GM21528 (cell line): ENCODE data around the gene POU2F3.
A peak's percentile ranks its signal among the peaks of the same experiment; 100 is the strongest.

Experiments
- ATAC-seq: cut with Tn5 transposase; IDR thresholded peaks from one replicate; pipeline ENCODE4 v1.9.1; 2021; ENCODE audit warnings: mild to moderate bottlenecking, moderate library complexity; ENCODE audit not compliant: unreplicated experiment, low FRiP score

The POU2F3 gene

DNA sequence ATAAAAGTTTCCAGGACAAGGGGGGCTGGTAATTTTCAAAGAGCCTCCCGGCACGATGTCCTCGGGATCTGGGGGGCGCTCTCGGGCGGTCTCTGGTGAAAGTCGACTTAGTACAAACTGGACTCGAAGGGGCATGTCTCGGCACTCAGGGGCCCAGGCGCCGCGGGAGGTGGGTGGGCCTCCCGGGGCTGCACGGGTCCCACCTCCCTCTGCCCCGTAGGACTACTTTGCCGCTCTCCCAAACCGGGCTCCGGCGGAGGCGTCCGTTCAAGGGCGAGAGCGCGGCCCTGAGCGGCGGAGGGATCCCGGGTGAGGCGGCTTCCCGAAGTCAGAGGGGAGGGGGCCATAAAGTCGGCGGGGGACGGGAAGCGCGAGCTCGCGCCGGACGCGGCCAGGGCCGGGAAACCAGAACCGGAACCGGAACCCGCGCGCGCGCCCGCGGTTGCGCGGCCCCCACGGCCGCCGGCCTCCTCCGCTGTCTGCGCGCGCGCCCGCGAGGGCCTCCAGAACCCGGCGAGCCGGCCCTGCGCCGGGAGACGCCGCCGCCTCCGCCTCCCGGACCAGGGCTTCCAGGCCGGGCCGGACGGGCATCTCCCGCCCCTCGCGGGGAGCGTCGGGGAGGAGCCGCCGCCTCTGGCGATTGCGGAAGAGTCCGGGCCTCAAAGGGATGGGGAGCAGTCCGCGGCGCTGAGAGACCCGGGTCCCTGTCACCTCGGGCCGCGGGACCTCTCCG is 96.1 kb downstream of the POU2F3 start, which contains the start of gene ARHGEF12:
Gene ARHGEF12, plus strand, starts transcription at position 506 of the 733 bp plus-strand sequence. CDS start 831 bp downstream, outside the sequence.
- ATAC-seq, result peak; percentile 66

DNA sequence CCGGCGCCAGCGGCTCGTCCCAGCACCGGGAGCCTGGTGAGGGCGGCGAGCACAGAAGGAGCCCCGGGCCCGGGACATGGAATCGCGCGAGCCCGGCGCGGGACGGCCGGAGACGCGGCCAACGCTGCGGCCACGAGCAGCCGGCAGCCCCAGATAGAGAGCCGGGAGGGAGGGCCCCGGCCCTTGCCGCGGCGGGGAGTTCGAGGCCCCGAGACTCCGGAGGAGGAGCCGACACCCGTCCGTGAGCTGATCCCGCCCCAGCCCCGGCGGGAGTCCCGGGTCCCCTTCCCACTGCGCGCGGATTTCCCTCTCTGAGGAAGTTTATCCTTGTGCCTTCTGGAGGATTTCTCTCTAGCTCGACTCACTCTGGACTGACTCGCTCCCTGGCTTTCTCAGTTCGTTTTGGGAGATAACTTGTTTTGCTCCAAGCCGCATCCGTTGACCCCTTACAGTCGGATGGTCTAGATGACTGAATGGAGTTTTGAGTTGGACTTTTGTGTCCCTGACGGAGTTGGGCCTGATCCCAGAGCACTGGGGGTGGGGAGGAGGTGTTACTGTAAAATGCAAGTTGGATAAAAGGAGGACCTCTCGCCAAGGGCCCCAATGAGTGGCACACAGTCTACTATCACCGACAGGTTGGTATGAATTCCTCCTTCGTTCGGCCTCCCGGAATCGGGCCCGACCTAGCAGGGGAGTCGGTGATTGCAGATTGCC is 96.9 kb downstream of the POU2F3 start:
- ATAC-seq, result peak; percentile 31

DNA sequence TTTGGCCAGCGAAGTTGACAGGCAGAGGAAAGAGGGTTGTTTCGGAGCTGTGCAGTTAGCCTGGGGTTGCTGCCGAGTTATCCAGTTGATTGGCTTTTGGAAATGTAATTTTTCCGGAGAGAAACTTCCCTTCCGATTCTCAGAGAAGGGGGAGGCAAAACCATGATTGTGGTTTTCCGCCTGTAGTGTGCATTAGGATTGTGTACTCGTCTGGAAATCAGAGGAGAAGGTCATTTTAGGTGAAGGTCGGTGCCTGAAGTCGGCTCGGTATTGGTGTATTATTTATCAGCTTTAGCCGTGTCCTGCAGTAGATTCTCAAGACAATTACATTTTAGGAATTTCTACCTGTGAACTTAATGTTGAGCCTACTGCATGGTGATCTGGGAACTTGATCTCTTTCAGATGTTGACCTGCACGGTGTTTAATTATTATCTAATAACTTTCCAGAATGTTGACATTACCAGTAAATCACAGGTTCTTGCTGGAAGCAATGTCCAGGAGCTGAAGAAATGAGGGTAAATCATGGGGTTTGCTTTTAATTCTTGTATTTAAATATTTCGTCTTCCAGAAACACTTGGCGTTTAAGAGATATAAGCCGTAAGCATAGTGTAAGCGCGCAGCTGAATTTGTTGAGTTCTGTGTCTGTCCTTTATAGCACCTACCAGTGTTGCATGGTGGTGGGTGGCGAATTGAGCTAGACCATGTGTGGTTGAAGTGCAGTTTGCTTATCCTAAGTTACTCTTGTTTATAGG is 97.6 kb downstream of the POU2F3 start:
- ATAC-seq, result no peak

DNA sequence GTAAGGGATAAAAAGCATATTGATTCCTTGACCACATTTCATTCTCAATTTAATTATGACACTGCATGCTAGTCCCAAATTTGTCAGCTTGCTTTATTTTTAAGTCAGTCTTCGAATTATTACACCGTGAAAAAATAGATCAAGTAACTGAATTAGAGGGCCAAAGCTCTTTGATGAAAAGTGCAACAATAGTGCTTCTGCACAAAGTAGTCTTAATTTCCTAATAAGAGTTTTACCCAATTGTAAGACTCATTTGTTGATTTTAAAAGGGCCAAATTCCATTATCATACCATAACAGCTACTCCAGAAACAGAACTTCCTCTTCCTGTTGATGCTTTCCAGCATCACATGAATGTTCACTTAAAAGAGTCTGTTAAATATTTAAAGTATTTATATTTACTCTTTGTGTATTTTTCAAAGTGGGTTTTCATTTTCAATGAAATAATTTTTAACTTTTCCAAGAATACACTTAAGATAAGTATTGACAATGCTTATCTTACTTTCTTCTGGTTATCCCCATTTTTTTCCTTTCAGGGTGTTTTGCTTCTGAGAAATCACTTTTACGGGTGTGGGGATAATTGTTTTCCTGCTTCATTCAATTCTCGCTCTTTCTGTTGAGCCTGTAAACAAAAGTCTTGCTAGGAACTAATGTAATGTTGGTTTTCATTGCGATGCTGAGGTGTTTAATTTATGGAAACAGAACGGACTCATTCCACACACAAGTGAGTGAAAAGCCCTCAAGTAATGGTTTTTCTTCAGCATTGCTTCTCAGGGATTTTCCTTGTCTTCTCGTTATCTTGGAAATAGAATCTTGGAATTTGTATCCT is 98.4 kb downstream of the POU2F3 start:
- no peak for ATAC-seq

DNA sequence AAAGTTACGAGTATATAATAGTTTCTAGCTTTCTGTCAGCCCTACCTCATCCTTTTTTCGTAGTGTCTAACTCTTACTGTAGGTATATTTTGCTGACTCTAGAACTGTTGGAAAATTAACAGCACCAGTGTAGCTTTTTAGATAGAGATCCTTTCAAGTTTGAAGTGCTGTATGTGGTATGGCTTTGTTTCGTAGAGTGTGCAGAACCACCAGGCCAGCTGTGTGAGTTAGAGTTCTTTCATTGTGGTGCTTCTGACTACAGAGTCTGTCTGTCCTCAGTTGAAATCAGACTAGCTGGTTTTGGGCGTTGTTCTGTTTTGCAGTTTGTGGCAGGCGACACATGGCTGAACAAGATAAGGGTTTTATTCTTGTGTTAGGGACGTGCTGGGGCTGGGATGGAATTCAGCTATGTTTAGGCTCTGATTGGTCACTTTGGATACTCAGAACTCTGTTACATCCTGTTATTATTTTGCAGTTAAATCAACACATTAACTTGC is 99.5 kb downstream of the POU2F3 start:
- ATAC-seq, result no peak

DNA sequence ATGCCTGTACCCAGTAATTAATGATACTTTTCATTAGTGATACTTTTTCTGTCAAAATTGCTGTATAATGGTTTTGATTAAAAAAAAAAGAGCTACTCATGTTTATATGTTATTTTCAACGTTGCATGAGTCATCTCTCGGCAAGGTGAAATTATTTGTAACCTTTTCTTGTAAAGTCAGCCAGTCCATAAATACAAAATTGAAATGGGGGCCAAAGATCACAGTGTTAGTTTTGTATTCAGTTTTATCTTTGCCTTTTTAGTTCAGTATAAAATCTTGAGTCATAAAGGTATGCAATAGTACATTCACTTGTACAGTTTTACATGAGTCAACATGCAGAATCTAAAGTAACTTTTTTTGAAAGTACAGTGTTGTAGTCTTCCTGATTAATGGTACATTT is 100.6 kb downstream of the POU2F3 start:
- no peak for ATAC-seq

DNA sequence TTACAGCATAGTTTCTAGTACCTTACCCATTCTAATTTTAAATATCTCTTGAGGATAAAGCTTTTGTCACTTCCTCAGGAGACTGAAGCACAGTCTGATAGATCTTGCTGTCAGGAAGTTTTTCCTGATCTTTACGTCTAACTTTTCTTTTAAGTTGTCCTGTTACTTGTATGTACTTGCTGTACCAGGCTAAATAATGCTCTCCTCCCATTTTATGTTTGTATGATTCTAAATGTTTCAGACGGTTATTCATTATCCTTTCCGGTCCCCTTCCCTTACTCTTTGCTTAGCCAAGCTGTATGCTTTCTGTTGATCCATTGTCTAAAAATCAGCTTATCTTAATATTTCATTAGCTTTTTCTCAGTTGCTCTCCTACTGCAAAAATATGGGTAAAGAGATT is 102.3 kb downstream of the POU2F3 start:
- ATAC-seq, result no peak

DNA sequence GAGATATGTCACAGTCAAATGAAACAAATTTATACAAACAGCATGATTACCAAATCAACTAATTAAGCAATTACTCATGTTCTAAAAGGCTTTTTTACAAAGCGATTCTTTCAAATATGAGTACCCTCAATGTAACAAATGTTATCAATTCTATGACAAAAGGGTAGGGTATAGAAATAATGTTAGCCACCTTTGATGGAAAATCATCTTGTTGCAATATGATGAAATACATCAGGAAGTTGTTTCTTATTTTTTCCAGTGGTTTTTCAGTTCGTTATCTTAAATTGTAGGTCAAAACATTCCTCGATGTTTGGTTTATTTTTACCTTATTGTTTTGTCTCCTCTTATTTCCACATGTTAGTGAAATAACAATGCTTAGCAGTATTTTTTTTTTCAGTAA is 102.7 kb downstream of the POU2F3 start:
- ATAC-seq, result no peak

DNA sequence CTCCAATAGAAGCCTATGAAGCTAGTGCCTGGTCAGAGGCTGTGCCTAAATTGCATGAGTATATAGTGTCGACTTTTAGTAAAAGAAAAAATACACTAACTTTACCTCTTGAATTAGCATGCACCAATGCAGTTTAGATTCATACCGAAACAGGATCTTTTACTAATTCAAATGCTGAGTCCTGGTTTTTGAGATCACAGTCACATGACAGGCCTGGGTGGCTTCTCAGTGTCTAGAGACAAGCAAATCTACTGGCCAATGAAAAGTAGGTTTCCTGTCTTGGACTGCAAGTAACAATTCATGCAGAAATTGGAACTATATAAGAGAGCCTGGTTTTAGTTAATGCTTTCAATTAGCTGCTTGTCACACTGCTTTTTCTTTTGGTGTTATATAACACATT is 103.5 kb downstream of the POU2F3 start:
- ATAC-seq, result no peak

DNA sequence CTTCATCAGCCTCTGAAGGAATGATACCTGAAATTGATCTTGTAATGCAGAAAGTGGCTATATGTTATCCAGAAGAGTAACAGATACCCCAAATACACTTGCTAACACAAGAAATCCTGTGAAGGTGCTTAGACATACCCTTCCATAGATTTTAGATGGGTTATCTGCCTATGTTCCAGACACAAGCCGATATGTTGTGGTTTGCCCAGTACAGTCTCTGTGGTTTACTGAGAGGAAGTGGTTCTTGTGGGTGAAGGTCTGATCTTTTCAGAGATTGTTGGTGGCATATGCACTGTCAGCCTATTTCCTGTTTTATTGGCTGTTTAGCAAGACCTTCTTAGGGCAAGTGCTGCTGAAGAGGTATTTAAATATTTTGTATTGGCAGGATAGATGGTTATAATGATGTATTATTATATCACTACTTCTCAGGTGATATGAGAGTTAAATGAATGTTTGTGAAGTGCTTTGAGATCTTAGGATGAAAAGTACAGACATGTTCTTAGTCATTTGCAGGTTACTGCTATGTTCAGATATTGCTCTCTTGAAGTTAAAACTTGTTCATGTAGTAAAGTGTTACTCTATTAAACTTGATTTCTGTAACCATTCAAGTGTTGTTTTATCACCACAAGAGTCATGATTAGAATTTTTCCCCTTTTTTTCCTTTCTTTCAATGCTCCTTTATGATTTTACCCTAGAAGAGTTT is 104.5 kb downstream of the POU2F3 start:
- ATAC-seq, result peak; percentile 94

DNA sequence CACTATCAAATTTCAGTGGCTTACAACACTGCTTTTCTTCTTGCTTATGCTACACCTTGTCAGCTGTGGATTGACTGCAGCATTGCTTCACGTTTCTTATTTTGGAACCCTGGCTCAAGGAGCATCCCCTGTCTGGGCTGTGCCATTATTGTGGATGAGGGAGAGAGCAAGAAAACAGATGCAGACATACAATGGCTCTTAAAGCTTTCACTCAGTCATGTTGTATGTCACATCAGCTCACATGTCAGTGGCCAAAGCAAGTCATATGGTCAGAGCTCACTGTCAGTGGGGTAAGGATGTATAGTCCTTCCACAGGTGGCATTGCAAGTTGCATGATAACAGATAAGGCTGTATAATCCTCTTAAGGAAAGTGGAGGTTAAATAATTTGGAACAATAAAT is 106.3 kb downstream of the POU2F3 start:
- ATAC-seq, result no peak

DNA sequence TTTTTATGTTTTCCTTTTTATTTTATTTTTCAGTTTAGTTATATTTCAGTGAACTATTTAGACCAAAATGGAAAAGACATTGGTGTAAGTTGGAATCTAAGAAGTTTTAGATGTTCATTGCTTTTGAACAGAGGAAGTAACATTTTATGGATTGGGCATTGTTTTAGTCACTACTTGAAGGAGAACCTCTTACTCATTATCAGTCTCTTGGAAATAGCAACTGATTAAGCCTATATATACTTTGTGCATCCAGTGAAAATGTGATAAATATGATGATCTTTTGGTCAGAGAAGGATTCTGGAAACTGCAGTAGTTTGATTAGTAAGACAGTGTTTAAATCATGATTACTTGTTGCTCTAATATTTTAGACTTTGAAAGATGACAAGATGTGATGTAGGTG is 110.7 kb downstream of the POU2F3 start:
- ATAC-seq, result no peak

DNA sequence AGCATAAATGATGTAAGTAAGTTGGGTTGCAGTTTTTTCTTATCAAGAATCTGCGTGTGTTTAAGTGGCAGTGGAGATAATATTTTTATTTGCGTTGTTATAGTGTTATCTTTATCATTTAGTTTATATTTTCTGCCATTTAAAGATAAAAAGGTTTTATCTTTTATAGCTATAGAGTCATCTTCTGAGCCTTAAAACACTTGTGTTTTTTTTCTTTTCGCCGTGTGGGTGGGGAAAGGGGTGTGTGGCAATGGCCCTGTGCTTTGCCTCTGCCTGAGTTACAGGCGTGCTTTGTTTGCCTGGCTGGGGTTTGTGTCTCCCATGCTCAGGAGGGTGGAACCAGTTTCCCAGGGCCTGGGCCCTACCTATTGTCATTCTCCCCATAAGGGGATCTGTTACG is 112.5 kb downstream of the POU2F3 start:
- no peak for ATAC-seq

DNA sequence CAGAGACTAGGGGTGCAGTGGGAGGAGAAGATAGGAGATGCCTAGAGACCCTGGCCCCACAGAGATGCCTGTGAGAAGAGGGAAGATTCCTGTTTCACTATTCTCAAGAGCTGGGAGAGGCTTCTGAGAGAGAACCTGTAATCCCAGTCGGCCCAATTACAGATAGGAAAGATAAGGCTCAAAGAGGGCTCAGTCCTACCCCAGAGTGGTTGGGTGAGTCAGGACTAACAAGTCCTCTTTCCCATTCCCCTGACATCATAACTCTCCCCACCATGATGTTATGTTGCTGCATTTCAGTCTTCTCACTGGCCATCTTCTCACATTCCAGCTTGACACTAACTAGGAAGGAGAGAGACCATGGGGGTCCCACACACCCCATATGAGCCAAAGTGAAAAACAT is 114.1 kb downstream of the POU2F3 start:
- ATAC-seq, result no peak

DNA sequence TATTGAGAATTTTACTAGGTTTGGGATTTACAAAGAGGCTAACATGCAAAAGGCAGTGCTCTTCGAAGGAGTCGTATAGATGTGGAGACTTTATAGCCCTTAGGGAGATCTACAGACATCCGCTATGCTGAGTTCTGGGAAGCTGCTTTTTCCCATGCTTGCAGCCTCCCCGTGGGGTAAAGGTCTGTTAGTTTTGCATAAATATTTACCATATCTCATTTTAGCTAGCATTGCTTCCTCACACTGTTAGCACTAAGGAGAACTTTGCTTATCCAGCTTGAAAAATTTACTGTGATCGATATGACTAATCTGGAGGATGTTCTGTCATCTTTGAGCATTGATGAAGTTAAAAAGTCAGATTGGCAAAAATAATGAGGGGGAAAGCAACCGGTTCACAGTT is 114.8 kb downstream of the POU2F3 start:
- no peak for ATAC-seq

DNA sequence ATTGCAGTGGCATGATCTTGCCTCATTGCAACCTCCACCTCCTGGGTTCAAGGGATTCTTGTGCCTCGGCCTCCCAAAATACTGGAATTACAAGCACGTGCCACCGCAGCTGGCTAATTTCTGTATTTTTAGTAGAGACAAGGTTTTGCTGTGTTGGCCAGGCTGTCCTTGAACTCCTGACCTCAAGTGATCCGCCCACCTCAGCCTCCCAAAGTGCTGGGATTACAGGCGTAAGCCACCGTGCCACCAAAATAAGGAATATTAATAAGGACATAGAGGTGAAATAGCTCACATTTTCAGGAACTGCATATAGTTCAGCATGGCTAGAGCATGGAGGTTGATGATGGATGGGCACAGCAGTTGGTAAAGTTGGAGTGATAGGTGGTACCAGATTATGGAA is 117.7 kb downstream of the POU2F3 start:
- no peak for ATAC-seq

DNA sequence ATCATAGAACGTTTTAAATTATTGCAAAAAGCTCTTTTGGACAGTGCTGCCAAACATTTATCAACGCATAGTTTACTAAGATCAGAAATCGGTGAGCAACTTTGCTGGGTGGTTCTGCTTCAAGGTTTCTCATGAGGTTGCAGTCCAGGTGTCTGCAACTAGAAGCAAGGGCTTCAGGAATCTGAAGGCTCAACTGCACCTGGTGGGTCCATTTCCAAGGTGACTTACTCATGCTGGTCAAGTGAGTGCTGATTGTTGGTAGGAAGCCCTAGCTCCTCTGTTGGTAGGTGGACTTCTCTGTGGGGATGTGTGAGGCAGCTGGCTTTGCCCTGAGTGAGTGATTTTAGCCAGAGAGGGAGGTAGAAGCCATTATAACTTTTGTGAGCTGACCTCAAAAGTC is 118.8 kb downstream of the POU2F3 start:
- no peak for ATAC-seq

DNA sequence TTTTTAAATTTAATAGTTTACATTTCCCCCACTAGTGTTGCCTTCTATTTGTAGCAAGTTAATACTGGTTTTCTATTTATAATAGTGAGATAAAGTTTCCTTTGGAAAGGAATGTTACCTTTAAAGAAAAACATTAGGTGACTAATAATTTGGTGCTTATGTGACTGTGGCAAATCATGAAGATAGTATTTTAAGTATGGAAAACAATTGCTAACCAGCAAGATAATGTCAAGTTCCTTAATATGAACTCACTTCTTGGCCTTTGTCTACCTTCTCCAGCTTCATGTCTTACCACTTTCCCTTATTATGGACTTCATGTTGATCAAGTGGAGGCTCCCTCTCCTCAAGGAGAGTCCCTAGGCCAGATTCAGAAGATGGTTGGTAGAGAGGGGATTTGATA is 123.5 kb downstream of the POU2F3 start:
- no peak for ATAC-seq

DNA sequence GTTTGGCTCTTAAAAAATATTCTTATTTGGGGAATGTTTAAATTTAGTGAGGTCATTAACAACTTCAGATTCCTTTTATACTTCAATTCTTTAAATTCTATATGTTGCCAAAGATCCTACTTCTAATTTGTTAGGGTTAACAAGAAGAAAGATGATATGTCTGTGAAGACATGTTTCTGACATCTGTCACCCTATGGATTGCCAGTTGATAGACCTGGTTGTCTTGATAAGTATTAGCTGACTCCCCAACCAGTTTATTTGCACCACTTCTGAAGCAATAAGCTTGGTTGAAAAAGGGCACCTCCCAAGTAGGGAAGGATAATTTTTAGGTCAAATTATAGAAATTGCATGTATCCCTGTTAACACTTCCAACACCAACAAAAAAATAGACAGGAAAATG is 125.6 kb downstream of the POU2F3 start:
- no peak for ATAC-seq
